ENCODE results near the gene PPTC7.

- TF ChIP-seq CTCF (IDR thresholded peaks at IDR 0.05; ENCODE audit: poor library complexity, severe bottlenecking) = no peak
- no peak for TF ChIP-seq EP300 (conservative IDR thresholded peaks at IDR 0.05; ENCODE audit: poor library complexity, severe bottlenecking)
- no peak for TF ChIP-seq REST (IDR thresholded peaks at IDR 0.05; ENCODE audit: borderline replicate concordance)
- TF ChIP-seq TAF1 (IDR thresholded peaks at IDR 0.05; ENCODE audit: low read depth) = no peak
- no peak for TF ChIP-seq RAD21 (conservative IDR thresholded peaks at IDR 0.05)
These were observed 16.2 kb upstream of the PPTC7 start for GRCh38 chr12:110599334-110599733.
